HG02981 (cell line): Measurements from ENCODE around the gene CHRM1.
"Not testable (repeated sequence)": the region's sequence is repeated elsewhere in the genome, so short reads cannot be mapped to it uniquely, and the experiment has no call there.

ENCODE experiments used
- ATAC-seq: cut with Tn5 transposase; IDR thresholded peaks from one replicate; pipeline ENCODE4 v1.9.1; 2021; ENCODE audit warnings: mild to moderate bottlenecking, moderate library complexity; ENCODE audit not compliant: unreplicated experiment

The CHRM1 gene

GRCh38 chr11:62879235-62879978, 41.8 kb downstream of the CHRM1 start:
- no peak for ATAC-seq

- no peak for ATAC-seq
Measured at GRCh38 chr11:62876712-62877111, 44.5 kb downstream of the CHRM1 start.

- ATAC-seq, result no peak
Measured at GRCh38 chr11:62875698-62876478, 45.3 kb downstream of the CHRM1 start.

- ATAC-seq, result no peak
Measured at GRCh38 chr11:62874851-62875250, 46.3 kb downstream of the CHRM1 start.

- ATAC-seq, result no peak
Measured at GRCh38 chr11:62865635-62866034, 55.5 kb downstream of the CHRM1 start.

GRCh38 chr11:62863687-62864335, 57.4 kb downstream of the CHRM1 start:
- no peak for ATAC-seq

GRCh38 chr11:62861564-62862192, 59.5 kb downstream of the CHRM1 start:
- not testable (repeated sequence) for ATAC-seq

- ATAC-seq, result no peak
Measured at GRCh38 chr11:62860835-62861563, 60.2 kb downstream of the CHRM1 start.

GRCh38 chr11:62859281-62859703, 61.9 kb downstream of the CHRM1 start:
- ATAC-seq, result not testable (repeated sequence)
